Forelimb muscle (tissue), 1 donor: Measurements from ENCODE around the gene CCDC148. TPM values are rescaled to one million over a fixed set of nuclear protein-coding genes. Genes with fewer than 3 reads are reported as not detected.

Experiments used
- DNase-seq: peaks from one replicate; pipeline ENCODE4 v3.0.0-alpha.2; 2013; ENCODE audit warnings: low read depth
- polyA plus RNA-seq: library from polyadenylated mRNA; unstranded; fragments of 120-200 nt; gene quantifications from one replicate; pipeline ENCODE4 v1.2.1, GENCODE V29; 2013; ENCODE audit not compliant: insufficient read length

CCDC148 gene
- polyA plus RNA-seq, 1 donor: 0.44 TPM

- DNase-seq: no peak
Measured at GRCh38 chr2:158125756-158126498, 330.6 kb downstream of the CCDC148 start.

- no peak for DNase-seq
Measured at GRCh38 chr2:158124896-158125295, 331.7 kb downstream of the CCDC148 start.

Other genes with a start within 250 kb of the CCDC148 start
- gene PKP4, start 199 bp upstream of the CCDC148 start, polyA plus RNA-seq: 27.0 TPM